Stomach smooth muscle (tissue), 2 donors: ENCODE measurements around the gene TLE1.
"Not testable (repeated sequence)": the region's sequence is repeated elsewhere in the genome, so short reads cannot be mapped to it uniquely, and the experiment has no call there.

Experiments used
- H3K27ac ChIP-seq: one replicate; pipeline ENCODE4 v1.7.0; 2013; ENCODE audit warnings: mild to moderate bottlenecking, low read length, inconsistent platforms
- H3K27me3 ChIP-seq, 2 donors: one replicate each; pipeline ENCODE4 v1.7.0; 2013; ENCODE audit warnings: low read length in 2 of 2; ENCODE audit not compliant: insufficient read depth in 2 of 2, control insufficient read depth in 1 of 2
- H3K36me3 ChIP-seq, 2 donors: one replicate each; pipeline ENCODE4 v1.7.0; 2013; ENCODE audit warnings: low read length in 2 of 2; ENCODE audit not compliant: control insufficient read depth in 2 of 2, insufficient read depth in 2 of 2
- H3K4me1 ChIP-seq: one replicate; pipeline ENCODE4 v1.7.0; 2013; ENCODE audit warnings: low read length; ENCODE audit not compliant: control insufficient read depth, insufficient read depth
- H3K4me3 ChIP-seq, 2 donors: one replicate each; pipeline ENCODE4 v1.7.0; 2013; ENCODE audit warnings: low read length in 2 of 2
- H3K9ac ChIP-seq, 2 donors: one replicate each; pipeline ENCODE4 v1.7.0; 2013; ENCODE audit warnings: low read length in 2 of 2, mild to moderate bottlenecking in 1 of 2
- H3K9me3 ChIP-seq, 2 donors: one replicate each; pipeline ENCODE4 v1.7.0; 2013; ENCODE audit warnings: low read length in 2 of 2; ENCODE audit not compliant: control insufficient read depth in 2 of 2
- donor health status: healthy.
- donor health status: Pancreatic carcinoma.

Gene TLE1

DNA sequence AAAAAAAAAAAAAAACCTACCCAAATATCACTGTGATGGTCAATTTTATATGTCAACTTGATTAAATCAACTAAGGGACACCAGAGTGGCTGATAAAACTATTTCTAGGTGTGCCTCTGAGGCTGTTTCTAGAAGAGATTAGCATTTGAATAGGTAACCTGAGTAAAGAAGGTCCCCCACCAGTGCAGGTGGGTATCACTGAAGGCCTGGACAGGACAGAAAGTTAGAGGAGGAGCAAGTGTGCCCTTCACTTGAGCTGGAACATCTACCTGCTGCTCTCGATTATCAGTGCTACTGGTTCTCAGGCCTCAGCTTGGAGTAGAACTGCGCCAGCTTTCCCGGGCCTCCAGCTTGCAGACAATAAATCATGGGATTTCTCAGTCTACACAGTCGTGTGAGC is 88.7 kb downstream of the TLE1 start:
- Histone ChIP-seq H3K9me3 (no peaks in the 10 kb centered on the region), H3K27ac (no peak overlapping the region), H3K9ac (no peak overlapping the region), H3K4me1 (peaks cover 21% of the 10 kb centered on the region), H3K36me3 (peaks cover 12 to 14% of the 10 kb centered on the region in 2 donors), H3K27me3 (no peaks in the 10 kb centered on the region), H3K4me3 (no peak overlapping the region)

- H3K4me1 ChIP-seq = peaks cover 21% of the 10 kb centered on the region
- H3K27ac ChIP-seq = no peak overlapping the region
- peaks cover 12 to 14% of the 10 kb centered on the region in 2 donors for H3K36me3 ChIP-seq
Observed at GRCh38 chr9:81599837-81600236, 89.5 kb downstream of the TLE1 start.

DNA sequence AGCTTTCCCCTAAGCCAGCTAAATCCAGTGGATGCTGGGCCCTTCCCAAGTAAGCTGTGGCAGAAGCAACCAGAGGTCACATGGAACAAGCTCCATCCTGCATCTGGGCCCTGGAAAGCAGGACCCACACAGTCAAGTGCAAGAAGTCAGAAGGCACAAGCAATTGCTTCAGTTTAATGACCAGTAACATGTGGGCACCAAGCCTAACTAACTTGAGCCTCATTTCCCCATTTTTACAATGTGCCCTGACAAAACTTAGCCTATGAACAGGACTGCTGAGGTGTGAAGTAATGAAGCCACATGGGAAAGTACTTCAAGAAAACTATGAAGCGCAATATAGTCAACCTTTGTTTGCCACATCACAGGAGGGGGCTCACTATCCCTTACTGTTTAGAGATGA is 90.5 kb downstream of the TLE1 start:
- Histone ChIP-seq H3K36me3 (peaks cover 7 to 10% of the 10 kb centered on the region in 2 donors), H3K27ac (no peak overlapping the region), H3K4me1 (peaks cover 22% of the 10 kb centered on the region), H3K9ac (no peak overlapping the region), H3K4me3 (no peak overlapping the region), H3K9me3 (no peaks in the 10 kb centered on the region), H3K27me3 (no peaks in the 10 kb centered on the region)

More at GRCh38 chr9:81599837-81600236, 89.5 kb downstream of the TLE1 start:
- no peak overlapping the region for H3K9ac ChIP-seq
- no peaks in the 10 kb centered on the region for H3K27me3 ChIP-seq
- no peaks in the 10 kb centered on the region for H3K9me3 ChIP-seq
- no peak overlapping the region for H3K4me3 ChIP-seq

GRCh38 chr9:81598123-81598497 is 91.2 kb downstream of the TLE1 start:
- no peak overlapping the region for H3K9ac ChIP-seq
- H3K36me3 ChIP-seq = peaks cover 7 to 10% of the 10 kb centered on the region in 2 donors
- H3K27ac ChIP-seq = peak overlapping the region; percentile 6
- H3K4me3 ChIP-seq = no peak overlapping the region
- peaks cover 22% of the 10 kb centered on the region for H3K4me1 ChIP-seq
- no peaks in the 10 kb centered on the region for H3K9me3 ChIP-seq
- no peaks in the 10 kb centered on the region for H3K27me3 ChIP-seq

DNA sequence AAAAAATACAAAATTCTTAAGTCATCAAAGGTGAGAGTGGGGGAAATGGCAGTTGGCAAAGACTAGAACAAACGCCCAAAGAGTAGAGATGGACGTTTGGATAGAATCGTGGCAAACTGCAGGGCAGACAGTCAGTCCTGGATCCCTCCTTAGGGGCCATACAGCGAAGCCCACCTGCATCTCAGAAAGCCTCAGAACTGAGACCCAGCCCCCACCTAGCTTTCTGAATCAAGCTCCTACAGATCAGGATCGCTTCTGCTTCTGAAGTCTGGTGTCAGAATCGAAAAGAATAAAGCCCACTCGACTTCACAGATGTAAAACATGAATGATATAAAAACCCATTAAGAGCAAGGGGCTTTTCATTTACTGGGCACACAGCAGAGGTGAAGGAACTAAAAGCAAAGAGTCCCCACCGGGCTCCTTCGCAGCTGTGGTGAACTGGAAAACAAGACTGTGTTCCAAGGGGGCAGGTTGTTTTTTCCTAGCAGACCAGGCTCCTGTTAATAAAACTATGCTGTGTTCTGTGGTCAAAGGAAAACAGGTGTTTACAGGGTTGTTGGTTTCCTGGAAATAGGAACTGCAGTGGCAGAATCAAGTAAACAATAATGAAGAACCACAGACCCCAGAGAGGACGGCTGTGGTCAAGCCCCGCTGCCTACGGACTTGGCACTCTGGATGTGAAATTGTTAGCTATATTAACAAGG is 91.8 kb downstream of the TLE1 start:
- H3K9ac ChIP-seq = no peak overlapping the region
- H3K27me3 ChIP-seq = no peaks in the 10 kb centered on the region
- peaks cover 23% of the 10 kb centered on the region for H3K4me1 ChIP-seq
- peak overlapping the region; percentile 6 for H3K27ac ChIP-seq
- no peaks in the 10 kb centered on the region for H3K9me3 ChIP-seq
- H3K4me3 ChIP-seq = no peak overlapping the region
- H3K36me3 ChIP-seq = peaks cover 10 to 11% of the 10 kb centered on the region in 2 donors

DNA sequence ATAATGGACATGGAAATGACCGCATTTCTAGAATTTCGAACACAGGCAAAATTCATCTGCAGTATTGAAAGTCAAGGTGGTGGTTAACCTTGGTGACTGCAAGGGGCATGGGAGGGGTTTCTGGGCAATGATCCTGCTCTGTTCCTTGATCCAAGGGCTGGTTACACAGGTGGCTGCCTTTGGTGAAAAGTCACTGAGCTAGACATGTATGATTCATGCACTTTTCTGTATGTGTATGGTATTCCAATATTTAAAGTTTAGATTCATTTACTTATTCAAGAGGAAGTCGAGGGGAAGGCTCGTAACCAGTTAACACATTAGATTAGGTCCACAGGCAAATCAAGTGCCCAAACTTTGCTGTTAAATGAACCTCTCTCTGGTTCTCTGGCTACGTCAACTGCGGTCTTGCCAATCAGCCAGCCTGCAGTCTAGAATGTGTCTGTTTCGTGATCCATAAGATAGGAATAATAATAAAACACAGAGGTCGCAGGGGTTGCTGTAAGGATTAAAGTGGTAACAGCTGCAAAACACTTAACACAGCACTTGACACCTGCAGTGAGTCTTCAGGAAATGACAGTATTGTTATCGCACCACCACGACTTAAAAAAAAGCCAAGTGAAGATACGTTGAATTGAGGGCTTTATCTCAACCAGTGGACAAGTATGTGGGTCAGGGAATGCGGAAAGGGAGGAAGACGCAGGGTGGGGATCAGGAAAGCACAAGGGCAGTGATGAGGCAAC is 92.5 kb downstream of the TLE1 start:
- Histone ChIP-seq H3K4me3 (no peak overlapping the region), H3K9ac (no peak overlapping the region), H3K4me1 (peaks cover 27% of the 10 kb centered on the region), H3K36me3 (peaks cover 7 to 9% of the 10 kb centered on the region in 2 donors), H3K27me3 (no peaks in the 10 kb centered on the region), H3K9me3 (no peaks in the 10 kb centered on the region), H3K27ac (no peak overlapping the region)

DNA sequence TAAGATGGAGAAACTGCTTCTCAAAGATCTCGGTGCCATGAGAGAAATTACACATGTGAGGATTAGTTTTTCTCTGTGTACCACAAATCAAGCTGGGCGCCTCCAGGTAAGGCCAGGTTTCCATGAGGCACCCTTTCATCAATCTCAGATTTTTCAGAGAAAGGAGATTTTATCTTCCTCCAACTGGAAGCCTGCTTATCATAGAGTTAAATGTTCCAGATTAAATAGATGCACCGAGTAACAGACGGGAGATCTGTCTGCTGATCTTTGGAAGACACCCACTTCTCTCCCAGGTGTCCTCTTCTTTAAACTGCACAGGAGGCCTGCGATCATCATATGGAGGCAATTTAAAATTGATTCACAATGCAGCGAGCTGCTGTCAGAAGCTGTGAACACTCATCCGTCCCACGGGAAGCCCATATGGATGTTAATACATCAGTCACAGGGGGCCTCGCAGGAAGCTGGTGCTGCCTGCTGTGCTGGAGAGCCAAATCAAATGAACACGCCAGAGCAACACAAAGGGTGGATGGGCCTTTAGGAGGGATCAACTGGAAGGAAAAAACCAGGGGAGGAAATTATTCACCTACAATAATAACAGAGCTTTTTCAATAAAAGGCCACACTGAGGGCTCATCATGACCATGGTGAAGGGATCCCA is 93.3 kb downstream of the TLE1 start:
- Histone ChIP-seq H3K4me1 (peaks cover 25% of the 10 kb centered on the region), H3K9me3 (no peaks in the 10 kb centered on the region), H3K27me3 (no peaks in the 10 kb centered on the region), H3K27ac (no peak overlapping the region), H3K4me3 (no peak overlapping the region), H3K36me3 (peaks cover 7 to 15% of the 10 kb centered on the region in 2 donors), H3K9ac (no peak overlapping the region)

DNA sequence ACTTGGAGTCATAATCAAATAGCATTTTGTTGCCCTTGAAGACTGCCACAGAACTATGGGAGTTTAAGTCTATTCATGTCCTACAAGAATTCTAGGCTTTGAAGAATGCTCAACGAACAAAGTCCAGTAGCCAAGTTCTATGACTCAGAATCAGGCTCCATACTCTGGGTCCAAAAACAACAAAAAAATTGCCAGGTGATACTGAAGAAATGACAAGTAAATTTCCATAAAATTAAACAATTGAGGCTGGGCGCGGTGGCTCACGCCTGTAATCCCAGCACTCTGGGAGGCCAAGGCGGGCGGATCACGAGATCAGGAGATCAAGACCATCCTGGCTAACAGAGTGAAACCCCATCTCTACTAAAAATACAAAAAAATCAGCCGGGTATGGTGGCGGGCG is 94.1 kb downstream of the TLE1 start:
- H3K27ac ChIP-seq, H3K27me3 ChIP-seq, H3K9ac ChIP-seq, H3K4me3 ChIP-seq, H3K9me3 ChIP-seq: not testable (repeated sequence)
- Histone ChIP-seq H3K36me3 (peaks cover 7 to 21% of the 10 kb centered on the region in 2 donors), H3K4me1 (peaks cover 25% of the 10 kb centered on the region)

GRCh38 chr9:81594415-81594814 is 94.9 kb downstream of the TLE1 start:
- peaks cover 33% of the 10 kb centered on the region for H3K4me1 ChIP-seq
- no peaks in the 10 kb centered on the region for H3K9me3 ChIP-seq
- no peak overlapping the region for H3K27ac ChIP-seq
- H3K9ac ChIP-seq = no peak overlapping the region
- no peak overlapping the region for H3K4me3 ChIP-seq
- peaks cover 11 to 30% of the 10 kb centered on the region in 2 donors for H3K36me3 ChIP-seq
- H3K27me3 ChIP-seq = no peaks in the 10 kb centered on the region

DNA sequence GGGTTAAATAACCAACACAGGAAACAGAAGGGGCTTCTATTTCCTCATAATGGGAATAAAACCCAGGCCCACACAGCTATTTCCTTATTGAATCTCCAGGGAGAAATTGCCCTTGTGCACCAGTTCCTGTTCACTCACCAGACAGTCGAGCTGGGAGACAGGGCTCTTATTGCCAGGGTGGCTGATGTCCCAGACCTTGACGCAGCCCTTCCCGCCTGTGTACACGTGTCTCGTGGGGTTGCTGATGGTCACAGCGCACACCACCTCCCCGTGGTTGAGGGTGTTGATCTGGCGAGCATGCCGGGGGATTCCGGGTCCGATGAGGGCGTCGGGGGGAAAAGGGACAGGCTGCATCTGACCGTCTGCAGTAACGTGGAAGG is 96.5 kb downstream of the TLE1 start:
- no peak overlapping the region for H3K27ac ChIP-seq
- peaks cover 32% of the 10 kb centered on the region for H3K4me1 ChIP-seq
- H3K4me3 ChIP-seq = no peak overlapping the region
- H3K9ac ChIP-seq = no peak overlapping the region
- peaks cover 14 to 32% of the 10 kb centered on the region in 2 donors for H3K36me3 ChIP-seq
- no peaks in the 10 kb centered on the region for H3K27me3 ChIP-seq
- no peaks in the 10 kb centered on the region for H3K9me3 ChIP-seq
